Adrenal gland (tissue), 5 donors: Measurements from ENCODE around the gene CAD.

Experiments
- CTCF ChIP-seq, 6 experiments: fragments of 450-650 bp in 4 of 6; fragments of 200-600 bp in 2 of 6; sonication (generic) in 1 of 6; IDR thresholded peaks; 1 replicate in 5 of 6; 2 replicates in 1 of 6; pipeline versions ENCODE4 v1.5.1 to v1.8.0; 2016 to 2021; ENCODE audit warnings: antibody characterized with exemption in 6 of 6, mild to moderate bottlenecking in 2 of 6, moderate library complexity in 1 of 6
- POLR2A ChIP-seq, 2 donors: fragments of 450-650 bp; IDR thresholded peaks; one replicate each; pipeline ENCODE4 v1.6.1; 2017; ENCODE audit warnings: antibody characterized with exemption in 2 of 2, mild to moderate bottlenecking in 2 of 2, moderate library complexity in 1 of 2
- donor health status: DM: no; HTN: no; CAD: no.

GRCh38 chr2:27220091-27220490 is 2.9 kb downstream of the CAD start:
- TF ChIP-seq POLR2A (IDR thresholded peaks at IDR 0.05) (no peak), CTCF (IDR thresholded peaks at IDR 0.05) (no peak)
